Measurements from ENCODE around the gene UBE2G1.
A peak's percentile ranks its signal among the peaks of the same experiment; 100 is the strongest.

UBE2G1 gene

DNA sequence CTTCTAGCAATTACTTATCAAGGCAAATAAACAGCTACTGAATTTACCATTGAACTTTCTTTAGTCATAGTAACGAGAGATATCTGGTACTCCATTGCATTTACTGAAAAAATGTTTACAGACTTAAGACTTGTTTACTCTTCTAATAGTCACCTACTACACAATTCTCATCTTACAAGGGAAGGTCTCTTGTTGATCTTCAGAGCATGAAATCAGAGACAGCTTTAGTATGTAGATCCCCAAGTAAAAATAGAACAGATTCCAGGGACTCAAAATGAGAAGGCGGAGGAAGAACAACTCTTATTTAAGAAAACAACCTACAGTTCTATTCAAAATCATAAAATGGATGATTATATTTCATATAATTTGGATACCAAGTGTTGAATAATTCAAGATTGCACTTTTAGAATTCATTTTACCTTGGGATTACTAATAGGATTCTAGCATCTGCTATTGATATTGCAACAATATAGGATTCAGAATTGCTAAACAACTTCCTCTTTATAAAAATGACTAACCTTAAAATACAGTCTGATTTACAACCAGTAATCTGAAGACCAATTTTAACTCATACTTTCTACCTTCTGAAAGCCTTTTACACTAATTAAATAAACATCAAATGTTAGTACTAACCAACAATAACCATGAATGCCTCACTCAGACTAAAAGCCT is 20.8 kb downstream of the UBE2G1 start:
- DNase-seq (ENCODE audit: low read depth) = peak; percentile 15
- TF ChIP-seq, protein P1, sequence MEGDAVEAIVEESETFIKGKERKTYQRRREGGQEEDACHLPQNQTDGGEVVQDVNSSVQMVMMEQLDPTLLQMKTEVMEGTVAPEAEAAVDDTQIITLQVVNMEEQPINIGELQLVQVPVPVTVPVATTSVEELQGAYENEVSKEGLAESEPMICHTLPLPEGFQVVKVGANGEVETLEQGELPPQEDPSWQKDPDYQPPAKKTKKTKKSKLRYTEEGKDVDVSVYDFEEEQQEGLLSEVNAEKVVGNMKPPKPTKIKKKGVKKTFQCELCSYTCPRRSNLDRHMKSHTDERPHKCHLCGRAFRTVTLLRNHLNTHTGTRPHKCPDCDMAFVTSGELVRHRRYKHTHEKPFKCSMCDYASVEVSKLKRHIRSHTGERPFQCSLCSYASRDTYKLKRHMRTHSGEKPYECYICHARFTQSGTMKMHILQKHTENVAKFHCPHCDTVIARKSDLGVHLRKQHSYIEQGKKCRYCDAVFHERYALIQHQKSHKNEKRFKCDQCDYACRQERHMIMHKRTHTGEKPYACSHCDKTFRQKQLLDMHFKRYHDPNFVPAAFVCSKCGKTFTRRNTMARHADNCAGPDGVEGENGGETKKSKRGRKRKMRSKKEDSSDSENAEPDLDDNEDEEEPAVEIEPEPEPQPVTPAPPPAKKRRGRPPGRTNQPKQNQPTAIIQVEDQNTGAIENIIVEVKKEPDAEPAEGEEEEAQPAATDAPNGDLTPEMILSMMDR (conservative IDR thresholded peaks at IDR 0.05; ENCODE audit: low read depth, low read length) = no peak
- H3K4me3 ChIP-seq (ENCODE audit: low read depth, low read length) = no peak overlapping the region

DNA sequence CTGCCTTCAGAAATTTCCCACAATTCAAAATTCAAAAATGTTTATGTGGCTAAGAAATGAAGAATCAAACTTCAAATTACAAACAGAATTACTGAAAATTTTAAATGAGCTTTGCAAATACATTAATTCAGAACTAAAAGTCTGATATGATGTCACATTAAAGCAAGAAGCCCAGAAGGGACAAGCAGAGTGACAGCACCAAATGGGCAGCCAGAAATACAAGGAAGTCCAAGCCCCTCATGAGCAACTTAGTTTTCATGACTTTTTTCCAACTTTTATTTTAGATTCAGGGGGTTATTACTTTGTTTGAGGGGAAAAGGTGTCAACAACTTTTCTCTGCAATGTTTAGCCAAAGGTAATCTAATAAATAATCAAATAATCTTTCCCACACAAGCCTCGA is 21.5 kb downstream of the UBE2G1 start:
- no peak overlapping the region for H3K4me3 ChIP-seq (ENCODE audit: low read depth, low read length)
- no peak for DNase-seq (ENCODE audit: low read depth)
- TF ChIP-seq, protein P1 (conservative IDR thresholded peaks at IDR 0.05; ENCODE audit: low read depth, low read length) = no peak

- no peak for DNase-seq (ENCODE audit: low read depth)
- H3K4me3 ChIP-seq (ENCODE audit: low read depth, low read length) = no peak overlapping the region
- TF ChIP-seq, protein P1 (conservative IDR thresholded peaks at IDR 0.05; ENCODE audit: low read depth, low read length) = no peak
Observed at GRCh38 chr17:4342535-4342934, 23.9 kb downstream of the UBE2G1 start.

DNA sequence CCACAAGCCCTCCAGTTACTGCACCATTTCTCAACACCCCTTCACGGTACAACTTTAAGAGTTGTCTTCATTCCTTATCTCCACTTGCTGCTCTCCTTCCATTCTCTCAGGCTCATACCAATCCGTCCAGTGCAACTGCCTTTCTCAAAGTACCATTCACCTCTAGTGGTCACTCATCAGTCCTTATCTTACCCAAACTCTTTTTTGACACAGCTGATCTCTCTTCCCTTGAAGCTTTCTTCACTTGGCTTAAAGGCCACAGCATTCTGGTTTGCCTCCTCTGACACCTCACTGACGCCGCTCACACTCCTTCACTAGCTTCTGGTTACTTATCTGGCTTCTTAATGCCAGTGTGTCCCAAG is 24.9 kb downstream of the UBE2G1 start:
- no peak for DNase-seq (ENCODE audit: low read depth)
- TF ChIP-seq, protein P1 (conservative IDR thresholded peaks at IDR 0.05; ENCODE audit: low read depth, low read length) = no peak
- H3K4me3 ChIP-seq (ENCODE audit: low read depth, low read length) = no peak overlapping the region

GRCh38 chr17:4340914-4341615 is 25.4 kb downstream of the UBE2G1 start:
- TF ChIP-seq, protein P1 (conservative IDR thresholded peaks at IDR 0.05; ENCODE audit: low read depth, low read length) = no peak
- DNase-seq (ENCODE audit: low read depth) = no peak
- H3K4me3 ChIP-seq (ENCODE audit: low read depth, low read length) = no peak overlapping the region

DNA sequence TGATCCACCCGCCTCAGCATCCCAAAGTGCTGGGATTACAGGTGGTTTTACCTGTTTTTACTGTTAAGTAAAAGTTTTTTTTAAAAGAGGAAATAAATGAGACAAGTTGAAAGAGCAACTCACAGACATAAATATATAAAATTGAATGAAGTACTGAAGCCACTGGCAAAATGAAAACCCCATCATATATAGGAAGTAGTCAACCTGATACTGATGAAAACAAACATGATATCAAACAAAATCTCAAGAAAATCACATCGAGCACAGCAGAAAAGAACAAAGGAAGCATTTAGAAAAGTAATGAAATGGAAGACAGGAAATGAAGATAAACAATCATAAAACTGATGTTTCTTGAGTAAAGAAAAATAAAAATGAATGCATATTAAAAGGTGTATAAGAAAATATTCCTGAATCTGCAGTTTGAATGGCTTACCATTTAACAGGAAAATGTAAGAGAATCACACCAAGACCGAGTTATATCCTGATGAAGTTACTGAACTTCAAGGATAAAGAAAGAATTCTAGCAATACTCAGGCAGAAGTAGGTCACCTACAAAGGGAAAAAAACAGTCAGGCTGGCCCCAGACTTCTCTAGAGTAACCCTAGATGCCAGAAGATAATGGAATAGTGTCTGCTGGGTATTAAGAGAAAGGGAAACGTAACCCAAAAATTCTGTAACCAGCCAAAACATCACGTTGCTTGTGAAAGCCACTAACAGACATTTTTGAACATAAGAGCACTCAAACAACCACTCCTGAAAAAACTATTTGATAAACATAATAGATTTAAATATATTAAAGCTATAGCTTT is 31.5 kb downstream of the UBE2G1 start:
- no peak for DNase-seq (ENCODE audit: low read depth)
- H3K4me3 ChIP-seq (ENCODE audit: low read depth, low read length) = no peak overlapping the region
- TF ChIP-seq, protein P1 (conservative IDR thresholded peaks at IDR 0.05; ENCODE audit: low read depth, low read length) = no peak

Measured in choroid plexus epithelial cell (primary cell).